CD4-positive, alpha-beta memory T cell (primary cell): ENCODE results near the gene TCF12. TPM values are rescaled to one million over a fixed set of nuclear protein-coding genes. Genes with fewer than 3 reads are reported as not detected.

Experiments used
- CTCF ChIA-PET: fragments of 350-600 bp; sonication (Branson Sonifier 250); formaldehyde crosslinking; loops from one replicate; lab custom pipeline; 2021; ENCODE audit warnings: inconsistent platforms; ENCODE audit not compliant: partially characterized antibody; lab: Charles Lee
- POLR2A ChIA-PET: fragments of 350-600 bp; sonication (Branson Sonifier 250); formaldehyde crosslinking; loops from one replicate; lab custom pipeline; 2021; ENCODE audit not compliant: partially characterized antibody; lab: Charles Lee
- DNase-seq, 5 donors: peaks; one replicate each; pipeline versions ENCODE4 v3.0.0 to v3.0.0-alpha.2; 2020 to 2022; ENCODE audit warnings: mixed read lengths in 1 of 5
- H3K27ac ChIP-seq: one replicate; pipeline ENCODE4 v1.7.0; 2013; ENCODE audit warnings: low read depth, low read length
- H3K27me3 ChIP-seq: 2 replicates; pipeline ENCODE4 v1.7.0; 2013; ENCODE audit warnings: mild to moderate bottlenecking, low read length, moderate library complexity; ENCODE audit not compliant: insufficient read depth
- H3K36me3 ChIP-seq: 2 replicates; pipeline ENCODE4 v1.7.0; 2013; ENCODE audit warnings: mild to moderate bottlenecking, low read length, moderate library complexity; ENCODE audit not compliant: insufficient read depth
- H3K4me1 ChIP-seq: 2 replicates; pipeline ENCODE4 v1.7.0; 2013; ENCODE audit warnings: mild to moderate bottlenecking, low read length, moderate library complexity; ENCODE audit not compliant: insufficient read depth
- H3K4me3 ChIP-seq, 2 donors: one replicate each; pipeline ENCODE4 v1.7.0; 2013; ENCODE audit warnings: low read length in 2 of 2, mild to moderate bottlenecking in 1 of 2
- H3K9me3 ChIP-seq, 2 donors: one replicate each; pipeline ENCODE4 v1.7.0; 2013; ENCODE audit warnings: low read length in 2 of 2, control low read depth in 1 of 2; ENCODE audit not compliant: control insufficient read depth in 1 of 2
- H3K27ac Mint-ChIP-seq, 7 donors: one replicate each; pipeline ENCODE4 v1.8.0; 2020 to 2021; ENCODE audit warnings: mixed read lengths in 7 of 7, mild to moderate bottlenecking in 6 of 7, inconsistent platforms in 3 of 7, moderate library complexity in 3 of 7
- H3K27me3 Mint-ChIP-seq, 2 donors: one replicate each; pipeline ENCODE4 v1.8.0; 2020 to 2021; ENCODE audit warnings: mixed read lengths in 2 of 2
- H3K36me3 Mint-ChIP-seq, 2 donors: one replicate each; pipeline ENCODE4 v1.8.0; 2020 to 2021; ENCODE audit warnings: mixed read lengths in 2 of 2, inconsistent platforms in 1 of 2, mild to moderate bottlenecking in 1 of 2
- H3K4me1 Mint-ChIP-seq, 4 donors: one replicate each; pipeline ENCODE4 v1.8.0; 2020 to 2021; ENCODE audit warnings: mixed read lengths in 4 of 4, mild to moderate bottlenecking in 1 of 4
- H3K4me3 Mint-ChIP-seq, 8 donors: one replicate each; pipeline ENCODE4 v1.8.0; 2020 to 2021; ENCODE audit warnings: mixed read lengths in 8 of 8, mild to moderate bottlenecking in 7 of 8, moderate library complexity in 6 of 8, inconsistent platforms in 3 of 8
- H3K9me3 Mint-ChIP-seq, 8 donors: one replicate each; pipeline ENCODE4 v1.8.0; 2020 to 2021; ENCODE audit warnings: mixed read lengths in 8 of 8, mild to moderate bottlenecking in 5 of 8, inconsistent platforms in 3 of 8, moderate library complexity in 1 of 8
- intact Hi-C: fragments of 100-400 bp; cut with micrococcal nuclease; formaldehyde crosslinking; loops from one replicate; pipeline ENCODE4 v1.15.1; 2023
- polyA plus RNA-seq, 2 donors: library from polyadenylated mRNA; unstranded; fragments of 300-500 nt; fragmentation: Illumina TruSeq; gene quantifications; one replicate each; pipeline ENCODE4 v1.2.3, GENCODE V29; 2021
- total RNA-seq, 2 experiments: library from RNA; stranded (reverse); gene quantifications; one replicate each; pipeline ENCODE4 v1.2.3, GENCODE V29; 2021

The TCF12 gene
- total and polyA plus RNA-seq, 4 experiments from 2014 or later, result 36.5 to 86.5 (median 68.4) TPM

DNA sequence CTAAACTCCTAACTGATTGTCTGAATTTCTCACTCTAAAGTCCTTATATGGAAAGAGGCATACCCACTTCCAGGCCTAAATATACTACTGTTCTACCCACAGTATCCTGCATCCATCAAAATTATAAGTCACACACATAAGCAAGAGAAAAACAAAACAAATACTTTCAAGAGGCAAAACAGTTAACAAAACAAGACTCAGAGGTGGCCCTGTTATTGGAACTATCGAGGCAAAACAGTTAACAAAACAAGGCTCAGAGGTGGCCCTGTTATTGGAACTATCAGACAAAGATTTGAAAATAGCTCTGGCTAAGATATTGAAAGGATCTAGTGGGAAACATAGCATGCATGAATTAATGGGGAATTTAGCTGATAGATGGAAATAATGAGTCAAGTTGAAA, 233.7 kb downstream of the TCF12 start:
- ChIA-PET CTCF (interaction anchor here (1.6 kb wide), 1 partner anchor 154 kb away, joined by 5 read pairs; no protein-coding TSS in a partner anchor), POLR2A (no interaction called here)
- Mint-ChIP-seq H3K27ac (no peak overlapping the region), H3K9me3 (peaks cover 0 to 33% (median 21%) of the 10 kb centered on the region in 8 donors), H3K4me3 (no peak overlapping the region), H3K36me3 (peaks cover 40 to 51% of the 10 kb centered on the region in 2 donors), H3K4me1 (peaks cover 13 to 20% (median 15%) of the 10 kb centered on the region in 4 donors), H3K27me3 (no peaks in the 10 kb centered on the region)
- Histone ChIP-seq H3K27me3 (no peaks in the 10 kb centered on the region), H3K9me3 (peaks cover 0 to 8% of the 10 kb centered on the region in 2 donors), H3K4me3 (no peak overlapping the region), H3K36me3 (no peaks in the 10 kb centered on the region), H3K27ac (no peak overlapping the region), H3K4me1 (peaks cover 8% of the 10 kb centered on the region)
- no peak for DNase-seq
- intact Hi-C loops, result no loop called here

GRCh38 chr15:57152666-57153539, 234.5 kb downstream of the TCF12 start:
- Histone ChIP-seq H3K4me3 (no peak overlapping the region), H3K27me3 (no peaks in the 10 kb centered on the region), H3K27ac (no peak overlapping the region), H3K36me3 (no peaks in the 10 kb centered on the region), H3K9me3 (peaks cover 0 to 8% of the 10 kb centered on the region in 2 donors), H3K4me1 (peaks cover 8% of the 10 kb centered on the region)
- Mint-ChIP-seq H3K4me3 (peak overlapping the region in 5 of 8 donors; percentile 3 to 56 (median 9)), H3K27ac (peak overlapping the region in 4 of 7 donors; percentile 10 to 24 (median 17)), H3K4me1 (peaks cover 13 to 20% (median 15%) of the 10 kb centered on the region in 4 donors), H3K27me3 (no peaks in the 10 kb centered on the region), H3K9me3 (peaks cover 0 to 33% (median 21%) of the 10 kb centered on the region in 8 donors), H3K36me3 (peaks cover 41 to 53% of the 10 kb centered on the region in 2 donors)
- ChIA-PET CTCF (no interaction called here), POLR2A (no interaction called here)
- intact Hi-C loops, result no loop called here
- no peak for DNase-seq

- H3K36me3 ChIP-seq, result no peaks in the 10 kb centered on the region
- no peak overlapping the region for H3K4me3 ChIP-seq
- H3K9me3 ChIP-seq, result peaks cover 0 to 8% of the 10 kb centered on the region in 2 donors
- Mint-ChIP-seq H3K4me3 (no peak overlapping the region), H3K9me3 (peaks cover 0 to 17% (median 11%) of the 10 kb centered on the region in 8 donors), H3K27me3 (no peaks in the 10 kb centered on the region), H3K4me1 (peaks cover 11 to 22% (median 16%) of the 10 kb centered on the region in 4 donors), H3K36me3 (peaks cover 34 to 40% of the 10 kb centered on the region in 2 donors), H3K27ac (no peak overlapping the region)
- H3K27ac ChIP-seq, result no peak overlapping the region
- DNase-seq, result no peak
- POLR2A ChIA-PET, result no interaction called here
- CTCF ChIA-PET, result interaction anchor here (0.8 to 1.5 kb wide), 2 partner anchors 10 kb away, joined by 3 read pairs; no protein-coding TSS in a partner anchor
- no peaks in the 10 kb centered on the region for H3K27me3 ChIP-seq
- intact Hi-C loops, result no loop called here
- H3K4me1 ChIP-seq, result peaks cover 8% of the 10 kb centered on the region
Observed at GRCh38 chr15:57156210-57156884, 237.9 kb downstream of the TCF12 start.

- CTCF ChIA-PET, result interaction anchor here (0.7 kb wide), 1 partner anchor 1289 kb away, joined by 4 read pairs; no protein-coding TSS in a partner anchor
- Histone ChIP-seq H3K27ac (no peak overlapping the region), H3K9me3 (no peaks in the 10 kb centered on the region)
Observed at GRCh38 chr15:57158589-57158988, 240.1 kb downstream of the TCF12 start.

GRCh38 chr15:57158997-57159668, 240.7 kb downstream of the TCF12 start:
- Mint-ChIP-seq H3K36me3 (peaks cover 17 to 21% of the 10 kb centered on the region in 2 donors), H3K27ac (peak overlapping the region in 1 of 7 donors; percentile 75), H3K27me3 (no peaks in the 10 kb centered on the region), H3K4me3 (no peak overlapping the region), H3K9me3 (no peaks in the 10 kb centered on the region), H3K4me1 (peaks cover 0 to 5% (median 3%) of the 10 kb centered on the region in 4 donors)
- Histone ChIP-seq H3K9me3 (no peaks in the 10 kb centered on the region), H3K27me3 (no peaks in the 10 kb centered on the region), H3K4me1 (no peaks in the 10 kb centered on the region), H3K36me3 (no peaks in the 10 kb centered on the region), H3K4me3 (no peak overlapping the region), H3K27ac (no peak overlapping the region)
- CTCF ChIA-PET, result no interaction called here
- no peak for DNase-seq
- POLR2A ChIA-PET, result no interaction called here
- intact Hi-C loops, result no loop called here

More at GRCh38 chr15:57158589-57158988, 240.1 kb downstream of the TCF12 start:
- no peaks in the 10 kb centered on the region for H3K27me3 Mint-ChIP-seq
- Histone ChIP-seq H3K27me3 (no peaks in the 10 kb centered on the region), H3K4me3 (no peak overlapping the region), H3K36me3 (no peaks in the 10 kb centered on the region), H3K4me1 (no peaks in the 10 kb centered on the region)
- H3K27ac Mint-ChIP-seq, result no peak overlapping the region
- H3K4me1 Mint-ChIP-seq, result peaks cover 0 to 5% (median 4%) of the 10 kb centered on the region in 4 donors
- POLR2A ChIA-PET, result no interaction called here
- peaks cover 14 to 19% of the 10 kb centered on the region in 2 donors for H3K36me3 Mint-ChIP-seq
- no peak for DNase-seq
- intact Hi-C loops, result no loop called here
- no peaks in the 10 kb centered on the region for H3K9me3 Mint-ChIP-seq
- no peak overlapping the region for H3K4me3 Mint-ChIP-seq

DNA sequence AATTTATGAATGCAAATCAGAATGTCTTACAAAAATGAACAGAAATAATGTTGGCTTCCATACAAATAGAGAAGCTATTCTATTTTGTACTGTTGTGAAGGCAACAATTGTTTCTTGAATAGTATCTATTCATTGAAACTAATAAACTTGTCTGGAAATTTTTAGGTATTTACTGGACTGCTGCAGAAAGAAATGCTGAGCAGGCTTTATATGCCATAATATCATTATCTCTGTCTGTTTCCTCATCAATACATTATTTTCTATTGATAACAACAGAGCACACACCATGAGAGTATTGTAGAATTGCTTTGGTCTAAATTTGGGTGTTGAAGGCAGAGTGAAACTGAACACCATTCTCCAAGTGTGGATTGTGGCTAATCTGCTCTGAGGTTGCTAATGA, 241.3 kb downstream of the TCF12 start:
- DNase-seq, result no peak
- Histone ChIP-seq H3K36me3 (no peaks in the 10 kb centered on the region), H3K9me3 (no peaks in the 10 kb centered on the region), H3K4me3 (no peak overlapping the region), H3K27ac (no peak overlapping the region), H3K4me1 (no peaks in the 10 kb centered on the region), H3K27me3 (no peaks in the 10 kb centered on the region)
- ChIA-PET CTCF (no interaction called here), POLR2A (no interaction called here)
- no peak overlapping the region for H3K27ac Mint-ChIP-seq
- H3K4me3 Mint-ChIP-seq, result no peak overlapping the region
- intact Hi-C loops, result no loop called here
- peaks cover 0 to 5% (median 1%) of the 10 kb centered on the region in 4 donors for H3K4me1 Mint-ChIP-seq
- no peaks in the 10 kb centered on the region for H3K27me3 Mint-ChIP-seq
- peaks cover 15 to 19% of the 10 kb centered on the region in 2 donors for H3K36me3 Mint-ChIP-seq
- no peaks in the 10 kb centered on the region for H3K9me3 Mint-ChIP-seq
